GM18873 (cell line): Measurements from ENCODE around the gene ABHD2.
"Not testable (repeated sequence)": the region's sequence is repeated elsewhere in the genome, so short reads cannot be mapped to it uniquely, and the experiment has no call there.

ENCODE experiments used
- ATAC-seq: cut with Tn5 transposase; IDR thresholded peaks from one replicate; pipeline ENCODE4 v1.9.1; 2021; ENCODE audit warnings: mild to moderate bottlenecking, moderate library complexity, moderate number of reproducible peaks; ENCODE audit not compliant: unreplicated experiment, low FRiP score

The ABHD2 gene

DNA sequence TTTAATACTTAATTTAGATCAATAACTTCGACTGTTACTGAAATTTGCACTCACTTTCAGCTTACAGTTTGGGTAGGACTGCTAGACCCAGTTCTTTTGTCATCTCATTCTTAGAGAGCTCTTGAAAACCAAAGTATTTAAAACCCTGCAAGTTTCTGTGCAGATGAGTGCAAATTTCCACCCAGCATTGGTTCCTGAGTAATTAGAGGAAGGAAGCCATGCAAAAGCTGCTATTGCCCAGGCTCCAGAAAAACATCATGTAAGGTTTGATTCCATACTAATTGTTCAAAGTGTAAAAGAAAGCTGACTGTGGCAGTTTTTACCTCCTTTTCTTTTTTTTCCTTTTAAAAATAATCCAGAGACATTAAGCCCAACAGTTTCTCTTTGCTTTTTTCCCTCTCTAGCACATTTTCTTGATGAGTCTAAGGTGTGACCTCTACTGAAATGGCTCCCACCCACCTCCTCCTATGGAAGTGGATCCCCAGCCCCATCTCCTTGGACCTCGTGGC lies 30.3 kb downstream of the ABHD2 start:
- no peak for ATAC-seq

GRCh38 chr15:89119489-89120478 lies 31.5 kb downstream of the ABHD2 start:
- no peak for ATAC-seq

DNA sequence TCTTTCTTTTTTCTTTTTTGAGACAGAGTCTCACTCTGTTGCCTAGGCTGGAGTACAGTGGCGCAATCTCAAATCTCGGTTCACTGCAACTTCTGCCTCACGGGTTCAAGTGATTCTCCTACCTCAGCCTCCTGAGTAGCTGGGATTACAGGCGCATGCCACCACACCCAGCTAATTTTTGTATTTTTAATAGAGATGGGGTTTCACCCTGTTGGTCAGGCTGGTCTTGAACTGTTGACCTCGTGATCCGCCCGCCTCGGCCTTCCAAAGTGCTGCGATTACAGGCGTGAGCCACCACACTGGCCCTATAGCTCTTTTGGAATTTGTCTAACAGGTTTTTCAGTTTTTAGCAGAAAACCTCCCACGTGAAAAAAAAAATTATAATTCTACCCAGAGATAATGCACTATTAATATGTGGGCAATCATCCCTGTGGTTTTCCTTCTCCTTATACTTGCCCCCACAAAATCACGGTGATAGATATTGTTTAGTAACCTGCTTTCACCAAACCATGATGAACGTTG lies 32.3 kb downstream of the ABHD2 start:
- ATAC-seq: not testable (repeated sequence)

DNA sequence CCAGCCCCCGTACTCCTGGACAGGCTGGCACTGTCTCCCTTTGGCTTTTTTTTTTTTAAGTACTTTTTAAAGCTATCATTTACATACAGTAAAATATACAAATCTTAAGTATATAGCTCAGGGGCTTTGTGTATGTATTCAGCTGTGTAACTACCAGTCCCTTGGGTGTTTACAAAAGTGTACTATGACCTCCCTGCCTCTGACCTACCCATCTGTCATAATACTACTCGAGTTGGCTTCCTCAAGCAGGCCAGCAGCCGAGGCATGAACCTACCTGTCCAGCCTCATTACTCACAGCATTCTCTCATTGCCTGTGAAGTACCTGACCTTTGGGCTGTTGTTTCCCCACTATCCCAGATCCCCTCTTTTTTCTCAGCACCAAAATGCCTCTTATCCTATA lies 33.2 kb downstream of the ABHD2 start:
- no peak for ATAC-seq

GRCh38 chr15:89122505-89123180 lies 34.4 kb downstream of the ABHD2 start:
- no peak for ATAC-seq

DNA sequence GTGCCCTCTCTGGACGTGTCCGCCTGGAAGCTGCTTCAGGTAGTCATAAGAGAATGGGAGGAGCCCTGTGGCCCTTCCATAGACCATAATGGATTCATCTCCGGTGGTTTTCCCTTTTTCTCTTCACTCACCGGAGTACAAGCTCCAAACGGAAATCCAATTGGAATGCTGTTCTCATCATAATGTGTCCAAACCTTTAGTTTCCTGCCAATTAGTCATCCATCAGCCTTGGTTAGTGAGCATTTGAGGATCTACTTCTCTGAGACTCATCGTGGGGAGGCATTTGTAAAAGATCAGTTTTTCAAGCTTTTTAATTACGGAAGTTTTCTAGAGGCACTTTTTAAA lies 34.9 kb downstream of the ABHD2 start:
- ATAC-seq: no peak

GRCh38 chr15:89125088-89125826 lies 37.0 kb downstream of the ABHD2 start:
- no peak for ATAC-seq

- no peak for ATAC-seq
Measured at GRCh38 chr15:89126009-89126408, 37.8 kb downstream of the ABHD2 start.

DNA sequence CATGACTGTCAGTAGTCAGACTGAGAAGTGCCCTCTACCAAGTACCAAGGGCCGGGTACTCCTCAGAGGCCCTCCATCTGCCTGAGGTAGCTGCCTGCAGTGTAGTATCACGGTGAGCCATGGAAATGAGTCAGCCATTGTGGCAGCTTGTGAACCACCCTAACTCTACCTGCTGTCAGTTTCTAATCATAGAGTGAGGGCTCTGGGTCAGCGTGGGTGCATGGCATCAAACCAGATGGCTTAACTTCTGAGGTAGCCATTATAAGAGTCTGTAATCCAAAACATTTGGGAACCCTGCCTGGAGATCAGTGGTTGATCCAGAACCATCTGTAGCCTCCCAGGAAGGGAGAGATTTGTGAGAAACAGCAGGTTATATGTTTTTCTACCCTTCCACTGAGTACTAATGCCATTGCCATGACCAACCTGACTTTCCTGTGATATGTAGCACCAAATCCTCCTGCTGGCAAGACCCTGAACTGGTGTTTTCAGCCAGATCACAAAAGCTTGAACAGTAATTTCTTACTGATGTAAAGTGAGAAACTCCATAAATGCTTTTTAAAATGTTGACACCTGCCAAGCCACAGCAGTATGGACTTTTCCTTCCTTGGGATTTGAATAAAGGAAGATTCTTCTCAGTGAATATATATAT lies 38.9 kb downstream of the ABHD2 start:
- no peak for ATAC-seq

DNA sequence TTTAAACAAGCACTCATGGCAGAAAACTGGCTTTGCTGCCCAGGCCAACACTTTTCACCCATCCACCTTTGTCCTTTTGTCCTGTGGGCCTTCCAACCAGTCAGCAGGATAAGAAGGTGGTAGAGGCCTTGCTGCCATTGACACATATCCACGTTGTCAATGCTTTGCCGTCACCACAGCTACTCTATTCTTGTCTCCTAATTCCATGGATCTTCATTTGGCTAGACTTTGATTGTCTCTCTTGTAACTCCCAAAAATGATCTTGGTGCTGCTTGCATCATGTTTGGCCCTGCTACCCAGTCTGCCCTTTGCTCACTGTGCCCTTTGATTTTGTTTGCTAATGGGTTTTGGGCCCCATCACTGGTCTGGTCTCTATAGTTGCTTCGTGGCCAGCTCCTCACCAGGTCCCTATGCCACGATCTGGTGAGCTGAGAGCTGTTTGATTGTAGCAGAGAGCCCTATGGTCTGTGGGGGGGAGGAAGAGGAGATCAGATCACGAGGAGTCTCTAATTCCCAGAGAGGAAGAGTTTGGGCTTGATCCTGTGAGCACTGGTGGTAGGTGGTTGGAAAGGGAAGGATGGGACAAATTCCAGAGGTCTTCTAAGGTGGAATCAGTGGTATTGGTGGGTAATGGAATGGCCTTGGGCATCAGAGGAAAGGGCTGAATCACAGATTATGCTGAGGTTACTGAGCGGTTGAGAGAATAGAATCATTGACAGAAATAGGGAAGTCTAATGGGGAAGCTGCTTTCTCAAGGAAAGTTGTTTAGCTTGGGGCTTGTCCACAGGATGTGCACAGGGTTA lies 40.3 kb downstream of the ABHD2 start:
- no peak for ATAC-seq

GRCh38 chr15:89129123-89129815 lies 41.0 kb downstream of the ABHD2 start:
- no peak for ATAC-seq

DNA sequence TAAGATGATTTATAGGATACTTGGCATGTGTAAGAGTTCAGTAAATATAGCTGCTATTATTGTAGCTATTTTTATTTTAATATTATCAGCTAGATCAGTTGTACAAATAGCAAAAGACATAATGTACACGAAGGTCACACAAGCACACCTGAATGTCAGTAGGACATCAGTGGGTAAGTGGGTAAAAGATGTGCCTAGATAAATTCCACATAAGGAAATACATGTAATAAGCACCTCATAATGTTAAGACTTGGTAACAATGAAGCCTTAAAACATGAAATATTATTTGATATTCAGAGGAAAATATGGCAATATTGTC lies 41.5 kb downstream of the ABHD2 start:
- no peak for ATAC-seq

DNA sequence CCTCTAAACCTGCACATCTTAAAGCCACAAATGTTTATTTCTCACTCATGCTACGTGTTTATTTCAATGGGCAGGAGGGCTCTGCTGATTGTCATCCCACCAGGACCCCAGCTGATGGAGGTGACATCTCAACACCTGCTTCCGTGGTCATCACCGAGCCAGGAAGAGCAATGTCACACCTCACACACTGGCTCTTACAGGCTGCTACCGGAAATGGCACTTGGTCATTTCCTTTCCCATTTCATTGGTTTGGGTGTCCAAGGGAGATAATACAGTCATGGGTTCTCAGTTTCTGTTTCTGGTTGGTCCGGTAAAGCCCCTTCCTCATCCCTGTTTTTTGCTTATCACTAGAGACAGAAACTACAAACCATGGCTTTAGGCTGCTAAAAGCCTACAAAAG lies 41.9 kb downstream of the ABHD2 start:
- no peak for ATAC-seq

DNA sequence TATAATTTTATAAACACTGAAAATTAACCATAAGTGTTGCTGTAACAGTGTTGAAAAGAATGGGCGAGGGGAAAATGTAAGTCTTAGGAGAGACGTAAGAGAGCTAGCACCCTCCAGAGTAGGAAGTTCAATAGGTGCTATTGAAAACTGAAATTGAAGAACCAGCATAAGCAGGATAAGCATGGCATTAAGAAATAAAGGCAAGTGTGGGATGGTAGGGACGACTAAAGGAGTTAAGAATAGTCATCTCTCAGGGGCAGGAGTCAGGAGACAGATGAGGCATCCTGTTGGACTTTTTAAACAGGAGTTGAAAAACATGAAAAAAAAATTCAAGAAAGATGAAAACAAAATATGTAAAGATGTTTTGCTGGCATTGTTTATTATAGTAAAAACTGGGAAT lies 43.5 kb downstream of the ABHD2 start:
- no peak for ATAC-seq

GRCh38 chr15:89132611-89133507 lies 44.6 kb downstream of the ABHD2 start:
- no peak for ATAC-seq

GRCh38 chr15:89135387-89136077 lies 47.3 kb downstream of the ABHD2 start:
- ATAC-seq: not testable (repeated sequence)

DNA sequence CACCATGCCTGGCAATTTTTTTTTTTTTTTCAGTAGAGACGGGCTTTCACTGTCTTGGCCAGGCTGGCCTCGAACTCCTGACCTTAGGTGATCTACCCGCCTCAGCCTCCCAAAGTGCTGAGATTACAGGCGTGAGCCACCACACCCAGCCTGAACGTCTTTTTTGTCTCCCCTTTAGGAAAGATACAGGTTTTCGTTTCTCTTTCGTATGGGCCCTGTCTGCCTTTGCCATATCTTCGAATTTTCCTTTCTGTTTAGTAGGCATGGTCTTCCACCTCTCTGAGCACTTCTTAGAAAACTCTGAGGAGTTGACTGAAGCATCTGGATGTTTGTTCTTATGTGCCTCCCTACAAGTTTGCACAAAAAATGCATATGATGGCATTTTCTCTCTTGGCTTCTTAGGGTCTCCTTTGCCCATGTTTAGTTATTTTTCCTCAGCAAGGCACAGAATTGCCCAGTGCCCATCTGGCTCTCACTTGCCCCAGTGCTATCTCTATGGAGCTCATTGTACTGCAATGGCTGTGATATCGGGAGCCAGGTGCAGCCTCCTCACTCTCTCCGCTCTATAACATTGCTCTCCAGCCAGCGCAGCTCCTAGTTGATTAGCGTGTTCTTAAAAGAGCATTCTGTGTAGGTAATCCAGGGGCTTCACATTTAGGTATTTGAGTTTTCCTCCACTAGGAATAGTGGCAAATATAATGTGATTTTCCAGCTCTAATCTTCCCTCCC lies 48.0 kb downstream of the ABHD2 start:
- no peak for ATAC-seq
